ENCODE results near the gene DGKB. TPM values are rescaled to one million over a fixed set of nuclear protein-coding genes. Genes with fewer than 3 reads are reported as not detected.

Gene DGKB
- total and polyA plus RNA-seq, 2 donors: 0.09 to 0.19 TPM

GRCh38 chr7:14196555-14196954 is 706.0 kb downstream of the DGKB start:
- WGBS: 83% methylated on average over 2 of the region's 2 CpGs
- Histone ChIP-seq H3K27me3 (ENCODE audit: control insufficient read depth in 2 of 2, insufficient read depth in 1 of 2, low read length in 1 of 2) (no peaks in the 10 kb centered on the region), H3K27ac (ENCODE audit: low read depth in 1 of 2, low read length in 1 of 2) (no peak overlapping the region), H3K9me3 (ENCODE audit: control insufficient read depth in 2 of 2, insufficient read depth in 1 of 2, low read length in 1 of 2) (no peaks in the 10 kb centered on the region), H3K36me3 (ENCODE audit: control insufficient read depth in 2 of 2, insufficient read depth in 2 of 2, low read length in 1 of 2) (no peaks in the 10 kb centered on the region), H3K4me3 (ENCODE audit: low read length in 2 of 2) (no peak overlapping the region), H3K4me1 (ENCODE audit: control insufficient read depth in 2 of 2, insufficient read depth in 2 of 2, low read length in 2 of 2) (no peaks in the 10 kb centered on the region)
- no peak for DNase-seq (ENCODE audit: low read depth in 6 of 9, low spot score in 9 of 9)

DNA sequence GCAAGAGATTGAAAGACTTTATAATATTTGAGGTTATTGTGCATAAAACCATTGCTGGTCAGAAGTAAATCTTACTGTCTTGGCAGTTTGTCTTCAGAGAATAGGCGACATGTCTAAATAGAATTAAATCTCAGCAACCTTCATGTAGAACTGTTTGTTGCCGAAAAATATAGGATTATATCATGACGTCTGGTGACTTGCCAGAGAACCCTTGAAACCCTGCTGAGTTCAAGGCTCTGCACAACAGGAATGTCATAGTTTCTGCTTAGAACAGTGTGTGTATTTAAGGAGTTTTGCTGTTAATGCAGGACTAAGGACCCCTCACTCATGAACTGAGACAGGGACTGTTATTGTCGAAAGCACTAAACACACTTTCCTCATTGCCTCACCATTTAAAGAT is 706.7 kb downstream of the DGKB start:
- Histone ChIP-seq H3K4me3 (ENCODE audit: low read length in 2 of 2) (no peak overlapping the region), H3K27me3 (ENCODE audit: control insufficient read depth in 2 of 2, insufficient read depth in 1 of 2, low read length in 1 of 2) (no peaks in the 10 kb centered on the region), H3K9me3 (ENCODE audit: control insufficient read depth in 2 of 2, insufficient read depth in 1 of 2, low read length in 1 of 2) (no peaks in the 10 kb centered on the region), H3K4me1 (ENCODE audit: control insufficient read depth in 2 of 2, insufficient read depth in 2 of 2, low read length in 2 of 2) (no peaks in the 10 kb centered on the region), H3K27ac (ENCODE audit: low read depth in 1 of 2, low read length in 1 of 2) (no peak overlapping the region), H3K36me3 (ENCODE audit: control insufficient read depth in 2 of 2, insufficient read depth in 2 of 2, low read length in 1 of 2) (no peaks in the 10 kb centered on the region)
- WGBS: 93% methylated on average over 4 of the region's 4 CpGs
- DNase-seq (ENCODE audit: low read depth in 6 of 9, low spot score in 9 of 9): no peak

- H3K36me3 ChIP-seq (ENCODE audit: control insufficient read depth in 2 of 2, insufficient read depth in 2 of 2, low read length in 1 of 2): no peaks in the 10 kb centered on the region
- 92% methylated on average over 4 of the region's 4 CpGs for WGBS
- no peak overlapping the region for H3K27ac ChIP-seq (ENCODE audit: low read depth in 1 of 2, low read length in 1 of 2)
- H3K9me3 ChIP-seq (ENCODE audit: control insufficient read depth in 2 of 2, insufficient read depth in 1 of 2, low read length in 1 of 2): no peaks in the 10 kb centered on the region
- no peaks in the 10 kb centered on the region for H3K4me1 ChIP-seq (ENCODE audit: control insufficient read depth in 2 of 2, insufficient read depth in 2 of 2, low read length in 2 of 2)
- no peaks in the 10 kb centered on the region for H3K27me3 ChIP-seq (ENCODE audit: control insufficient read depth in 2 of 2, insufficient read depth in 1 of 2, low read length in 1 of 2)
- no peak overlapping the region for H3K4me3 ChIP-seq (ENCODE audit: low read length in 2 of 2)
- DNase-seq (ENCODE audit: low read depth in 6 of 9, low spot score in 9 of 9): no peak
Observed at GRCh38 chr7:14195079-14195478, 707.5 kb downstream of the DGKB start.

- H3K27ac ChIP-seq (ENCODE audit: low read depth in 1 of 2, low read length in 1 of 2): no peak overlapping the region
- 91% methylated on average over 4 of the region's 4 CpGs for WGBS
- H3K4me1 ChIP-seq (ENCODE audit: control insufficient read depth in 2 of 2, insufficient read depth in 2 of 2, low read length in 2 of 2): no peaks in the 10 kb centered on the region
Observed at GRCh38 chr7:14191686-14192098, 710.9 kb downstream of the DGKB start.

GRCh38 chr7:14184292-14184864 is 718.2 kb downstream of the DGKB start:
- DNase-seq (ENCODE audit: low read depth in 6 of 9, low spot score in 9 of 9): no peak
- Histone ChIP-seq H3K4me3 (ENCODE audit: low read length in 2 of 2) (no peak overlapping the region), H3K4me1 (ENCODE audit: control insufficient read depth in 2 of 2, insufficient read depth in 2 of 2, low read length in 2 of 2) (no peaks in the 10 kb centered on the region), H3K9me3 (ENCODE audit: control insufficient read depth in 2 of 2, insufficient read depth in 1 of 2, low read length in 1 of 2) (peaks cover 0 to 15% of the 10 kb centered on the region in 2 donors), H3K27me3 (ENCODE audit: control insufficient read depth in 2 of 2, insufficient read depth in 1 of 2, low read length in 1 of 2) (no peaks in the 10 kb centered on the region), H3K36me3 (ENCODE audit: control insufficient read depth in 2 of 2, insufficient read depth in 2 of 2, low read length in 1 of 2) (no peaks in the 10 kb centered on the region), H3K27ac (ENCODE audit: low read depth in 1 of 2, low read length in 1 of 2) (no peak overlapping the region)
- 97% methylated on average over 10 of the region's 10 CpGs for WGBS

More at GRCh38 chr7:14191686-14192098, 710.9 kb downstream of the DGKB start:
- no peaks in the 10 kb centered on the region for H3K27me3 ChIP-seq (ENCODE audit: control insufficient read depth in 2 of 2, insufficient read depth in 1 of 2, low read length in 1 of 2)
- H3K9me3 ChIP-seq (ENCODE audit: control insufficient read depth in 2 of 2, insufficient read depth in 1 of 2, low read length in 1 of 2): peaks cover 0 to 5% of the 10 kb centered on the region in 2 donors
- no peak overlapping the region for H3K4me3 ChIP-seq (ENCODE audit: low read length in 2 of 2)
- no peak for DNase-seq (ENCODE audit: low read depth in 6 of 9, low spot score in 9 of 9)
- no peaks in the 10 kb centered on the region for H3K36me3 ChIP-seq (ENCODE audit: control insufficient read depth in 2 of 2, insufficient read depth in 2 of 2, low read length in 1 of 2)

GRCh38 chr7:14179781-14180180 is 722.8 kb downstream of the DGKB start:
- no peak overlapping the region for H3K4me3 ChIP-seq (ENCODE audit: low read length in 2 of 2)
- H3K9me3 ChIP-seq (ENCODE audit: control insufficient read depth in 2 of 2, insufficient read depth in 1 of 2, low read length in 1 of 2): peaks cover 1 to 13% of the 10 kb centered on the region in 2 donors
- H3K4me1 ChIP-seq (ENCODE audit: control insufficient read depth in 2 of 2, insufficient read depth in 2 of 2, low read length in 2 of 2): no peaks in the 10 kb centered on the region
- H3K27me3 ChIP-seq (ENCODE audit: control insufficient read depth in 2 of 2, insufficient read depth in 1 of 2, low read length in 1 of 2): no peaks in the 10 kb centered on the region
- H3K27ac ChIP-seq (ENCODE audit: low read depth in 1 of 2, low read length in 1 of 2): no peak overlapping the region
- WGBS: 87% methylated on average over 6 of the region's 6 CpGs
- DNase-seq (ENCODE audit: low read depth in 6 of 9, low spot score in 9 of 9): no peak
- no peaks in the 10 kb centered on the region for H3K36me3 ChIP-seq (ENCODE audit: control insufficient read depth in 2 of 2, insufficient read depth in 2 of 2, low read length in 1 of 2)

GRCh38 chr7:14177876-14178275 is 724.7 kb downstream of the DGKB start:
- H3K27ac ChIP-seq (ENCODE audit: low read depth in 1 of 2, low read length in 1 of 2): no peak overlapping the region
- 96% methylated on average over 5 of the region's 5 CpGs for WGBS
- no peak for DNase-seq (ENCODE audit: low read depth in 6 of 9, low spot score in 9 of 9)
- no peaks in the 10 kb centered on the region for H3K4me1 ChIP-seq (ENCODE audit: control insufficient read depth in 2 of 2, insufficient read depth in 2 of 2, low read length in 2 of 2)
- peaks cover 1 to 2% of the 10 kb centered on the region in 2 donors for H3K9me3 ChIP-seq (ENCODE audit: control insufficient read depth in 2 of 2, insufficient read depth in 1 of 2, low read length in 1 of 2)
- no peak overlapping the region for H3K4me3 ChIP-seq (ENCODE audit: low read length in 2 of 2)
- H3K36me3 ChIP-seq (ENCODE audit: control insufficient read depth in 2 of 2, insufficient read depth in 2 of 2, low read length in 1 of 2): no peaks in the 10 kb centered on the region
- H3K27me3 ChIP-seq (ENCODE audit: control insufficient read depth in 2 of 2, insufficient read depth in 1 of 2, low read length in 1 of 2): no peaks in the 10 kb centered on the region

- H3K9me3 ChIP-seq (ENCODE audit: control insufficient read depth in 2 of 2, insufficient read depth in 1 of 2, low read length in 1 of 2): no peaks in the 10 kb centered on the region
- DNase-seq (ENCODE audit: low read depth in 6 of 9, low spot score in 9 of 9): no peak
- no peak overlapping the region for H3K27ac ChIP-seq (ENCODE audit: low read depth in 1 of 2, low read length in 1 of 2)
- H3K4me3 ChIP-seq (ENCODE audit: low read length in 2 of 2): no peak overlapping the region
- WGBS: 96% methylated on average over 2 of the region's 2 CpGs
- H3K4me1 ChIP-seq (ENCODE audit: control insufficient read depth in 2 of 2, insufficient read depth in 2 of 2, low read length in 2 of 2): no peaks in the 10 kb centered on the region
- no peaks in the 10 kb centered on the region for H3K27me3 ChIP-seq (ENCODE audit: control insufficient read depth in 2 of 2, insufficient read depth in 1 of 2, low read length in 1 of 2)
- H3K36me3 ChIP-seq (ENCODE audit: control insufficient read depth in 2 of 2, insufficient read depth in 2 of 2, low read length in 1 of 2): no peaks in the 10 kb centered on the region
Observed at GRCh38 chr7:14170872-14171271, 731.7 kb downstream of the DGKB start.

- no peak overlapping the region for H3K27ac ChIP-seq (ENCODE audit: low read depth in 1 of 2, low read length in 1 of 2)
- H3K4me1 ChIP-seq (ENCODE audit: control insufficient read depth in 2 of 2, insufficient read depth in 2 of 2, low read length in 2 of 2): no peaks in the 10 kb centered on the region
- H3K9me3 ChIP-seq (ENCODE audit: control insufficient read depth in 2 of 2, insufficient read depth in 1 of 2, low read length in 1 of 2): peaks cover 0 to 2% of the 10 kb centered on the region in 2 donors
- WGBS: 96% methylated on average over 2 of the region's 2 CpGs
- H3K36me3 ChIP-seq (ENCODE audit: control insufficient read depth in 2 of 2, insufficient read depth in 2 of 2, low read length in 1 of 2): no peaks in the 10 kb centered on the region
- no peak overlapping the region for H3K4me3 ChIP-seq (ENCODE audit: low read length in 2 of 2)
- no peaks in the 10 kb centered on the region for H3K27me3 ChIP-seq (ENCODE audit: control insufficient read depth in 2 of 2, insufficient read depth in 1 of 2, low read length in 1 of 2)
- no peak for DNase-seq (ENCODE audit: low read depth in 6 of 9, low spot score in 9 of 9)
Observed at GRCh38 chr7:14158111-14158510, 744.4 kb downstream of the DGKB start.
